ENCODE measurements around the gene MAP3K13. TPM values are rescaled to one million over a fixed set of nuclear protein-coding genes. Genes with fewer than 3 reads are reported as not detected.

Gene MAP3K13
- total and polyA plus RNA-seq, 11 donors, result 4.8 to 18.5 (median 11.0) TPM

- Histone ChIP-seq H3K4me3 (no peak overlapping the region), H3K36me3 (no peaks in the 10 kb centered on the region), H3K27ac (peak overlapping the region in 1 of 12 donors; percentile 87), H3K4me1 (peaks cover 0 to 29% (median 0%) of the 10 kb centered on the region in 12 donors), H3K9me3 (no peaks in the 10 kb centered on the region), H3K27me3 (no peaks in the 10 kb centered on the region)
- TF ChIP-seq CTCF (IDR thresholded peaks at IDR 0.05) (no peak), POLR2A (IDR thresholded peaks at IDR 0.05) (no peak)
- intact Hi-C loops (cut with DNase I), result no loop called here
- peak in 2 of 5 donors; percentile 9 to 25 for DNase-seq
- 75 to 86% (median 82%) methylated on average over 6 of the region's 6 CpGs for WGBS, 4 donors
- ATAC-seq, result no peak
These were observed 32.7 kb upstream of the MAP3K13 start for GRCh38 chr3:185330238-185330637.

GRCh38 chr3:185330644-185331043, 32.3 kb upstream of the MAP3K13 start:
- no peak for TF ChIP-seq POLR2A (IDR thresholded peaks at IDR 0.05)
- TF ChIP-seq CTCF (IDR thresholded peaks at IDR 0.05), result no peak
- 93 to 99% (median 97%) methylated on average over 3 of the region's 3 CpGs for WGBS, 4 donors
- no peaks in the 10 kb centered on the region for H3K36me3 ChIP-seq
- H3K9me3 ChIP-seq, result no peaks in the 10 kb centered on the region
- H3K4me3 ChIP-seq, result no peak overlapping the region
- peaks cover 0 to 29% (median 0%) of the 10 kb centered on the region in 12 donors for H3K4me1 ChIP-seq
- DNase-seq (no peak), ATAC-seq (no peak)
- peak overlapping the region in 1 of 12 donors; percentile 87 for H3K27ac ChIP-seq
- H3K27me3 ChIP-seq, result no peaks in the 10 kb centered on the region
- intact Hi-C loops (cut with DNase I), result no loop called here

- H3K27ac ChIP-seq, result peak overlapping the region in 1 of 12 donors; percentile 87
- 45 to 60% (median 53%) methylated on average over 3 of the region's 3 CpGs for WGBS, 4 donors
- H3K27me3 ChIP-seq, result no peaks in the 10 kb centered on the region
- no peaks in the 10 kb centered on the region for H3K36me3 ChIP-seq
- H3K9me3 ChIP-seq, result no peaks in the 10 kb centered on the region
- ATAC-seq, result peak in 3 of 4 donors; percentile 30 to 61 (median 38)
- no peak for TF ChIP-seq POLR2A (IDR thresholded peaks at IDR 0.05)
- TF ChIP-seq CTCF (IDR thresholded peaks at IDR 0.05), result no peak
- no peak overlapping the region for H3K4me3 ChIP-seq
- no peak for DNase-seq
- intact Hi-C loops (cut with DNase I), result no loop called here
- peaks cover 0 to 29% (median 0%) of the 10 kb centered on the region in 12 donors for H3K4me1 ChIP-seq
These were observed 30.8 kb upstream of the MAP3K13 start for GRCh38 chr3:185332026-185332735.

- Histone ChIP-seq H3K4me3 (no peak overlapping the region), H3K36me3 (no peaks in the 10 kb centered on the region), H3K27ac (no peak overlapping the region), H3K9me3 (no peaks in the 10 kb centered on the region), H3K27me3 (no peaks in the 10 kb centered on the region), H3K4me1 (peaks cover 0 to 19% (median 0%) of the 10 kb centered on the region in 12 donors)
- DNase-seq, result no peak
- TF ChIP-seq CTCF (IDR thresholded peaks at IDR 0.05) (no peak), POLR2A (IDR thresholded peaks at IDR 0.05) (no peak)
- no peak for ATAC-seq
- intact Hi-C loops (cut with DNase I), result no loop called here
These were observed 27.1 kb upstream of the MAP3K13 start for GRCh38 chr3:185335799-185336198.
